ENCODE measurements around the gene ARHGEF10L. TPM values are rescaled to one million over a fixed set of nuclear protein-coding genes. Genes with fewer than 3 reads are reported as not detected.

The ARHGEF10L gene
- total RNA-seq, 1 donor from 2014 or later, result 33.1 TPM

DNA sequence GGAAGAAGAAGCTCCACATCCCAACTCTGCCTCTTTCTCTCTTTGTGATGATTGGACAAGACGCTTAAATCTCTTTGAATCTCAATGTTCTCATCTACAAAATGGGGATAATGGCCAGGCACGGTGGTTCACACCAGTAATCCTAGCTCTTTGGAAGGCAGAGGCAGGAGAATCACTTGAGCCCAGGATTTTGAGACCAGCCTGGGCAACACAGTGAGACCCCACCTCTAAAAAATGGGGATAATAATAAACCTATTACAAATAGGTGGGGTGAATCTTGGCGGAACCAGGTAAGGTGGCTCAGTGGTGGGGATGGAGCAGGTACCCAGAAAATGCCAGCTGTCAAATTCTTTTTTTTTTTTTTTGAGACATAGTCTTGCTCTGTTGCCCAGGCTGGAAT is 29.4 kb upstream of the ARHGEF10L start:
- Mint-ChIP-seq H3K9me3 (no peaks in the 10 kb centered on the region), H3K4me3 (no peak overlapping the region), H3K27me3 (ENCODE audit: low read depth) (no peaks in the 10 kb centered on the region), H3K27ac (no peak overlapping the region), H3K4me1 (peaks cover 4% of the 10 kb centered on the region), H3K36me3 (no peaks in the 10 kb centered on the region)
- no peak for DNase-seq (ENCODE audit: low spot score in 2 of 2, unreplicated experiment in 2 of 2)
- TF ChIP-seq, protein P1, sequence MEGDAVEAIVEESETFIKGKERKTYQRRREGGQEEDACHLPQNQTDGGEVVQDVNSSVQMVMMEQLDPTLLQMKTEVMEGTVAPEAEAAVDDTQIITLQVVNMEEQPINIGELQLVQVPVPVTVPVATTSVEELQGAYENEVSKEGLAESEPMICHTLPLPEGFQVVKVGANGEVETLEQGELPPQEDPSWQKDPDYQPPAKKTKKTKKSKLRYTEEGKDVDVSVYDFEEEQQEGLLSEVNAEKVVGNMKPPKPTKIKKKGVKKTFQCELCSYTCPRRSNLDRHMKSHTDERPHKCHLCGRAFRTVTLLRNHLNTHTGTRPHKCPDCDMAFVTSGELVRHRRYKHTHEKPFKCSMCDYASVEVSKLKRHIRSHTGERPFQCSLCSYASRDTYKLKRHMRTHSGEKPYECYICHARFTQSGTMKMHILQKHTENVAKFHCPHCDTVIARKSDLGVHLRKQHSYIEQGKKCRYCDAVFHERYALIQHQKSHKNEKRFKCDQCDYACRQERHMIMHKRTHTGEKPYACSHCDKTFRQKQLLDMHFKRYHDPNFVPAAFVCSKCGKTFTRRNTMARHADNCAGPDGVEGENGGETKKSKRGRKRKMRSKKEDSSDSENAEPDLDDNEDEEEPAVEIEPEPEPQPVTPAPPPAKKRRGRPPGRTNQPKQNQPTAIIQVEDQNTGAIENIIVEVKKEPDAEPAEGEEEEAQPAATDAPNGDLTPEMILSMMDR (IDR thresholded peaks at IDR 0.05; ENCODE audit: unreplicated experiment), result no peak

- Mint-ChIP-seq H3K36me3 (no peaks in the 10 kb centered on the region), H3K27me3 (ENCODE audit: low read depth) (no peaks in the 10 kb centered on the region), H3K4me3 (no peak overlapping the region), H3K27ac (no peak overlapping the region), H3K4me1 (peaks cover 4% of the 10 kb centered on the region), H3K9me3 (no peaks in the 10 kb centered on the region)
- TF ChIP-seq, protein P1 (IDR thresholded peaks at IDR 0.05; ENCODE audit: unreplicated experiment), result no peak
- DNase-seq (ENCODE audit: low spot score in 2 of 2, unreplicated experiment in 2 of 2), result no peak
Measured at GRCh38 chr1:17511188-17511587, 28.3 kb upstream of the ARHGEF10L start.

GRCh38 chr1:17513131-17513530 is 26.4 kb upstream of the ARHGEF10L start:
- Mint-ChIP-seq H3K4me3 (no peak overlapping the region), H3K27ac (no peak overlapping the region), H3K27me3 (ENCODE audit: low read depth) (no peaks in the 10 kb centered on the region), H3K36me3 (no peaks in the 10 kb centered on the region), H3K4me1 (peaks cover 4% of the 10 kb centered on the region), H3K9me3 (no peaks in the 10 kb centered on the region)
- DNase-seq (ENCODE audit: low spot score in 2 of 2, unreplicated experiment in 2 of 2), result no peak
- TF ChIP-seq, protein P1 (IDR thresholded peaks at IDR 0.05; ENCODE audit: unreplicated experiment), result no peak

GRCh38 chr1:17514776-17515175 is 24.7 kb upstream of the ARHGEF10L start:
- Mint-ChIP-seq H3K36me3 (no peaks in the 10 kb centered on the region), H3K4me1 (peaks cover 2% of the 10 kb centered on the region), H3K27ac (no peak overlapping the region), H3K27me3 (ENCODE audit: low read depth) (no peaks in the 10 kb centered on the region), H3K9me3 (no peaks in the 10 kb centered on the region), H3K4me3 (no peak overlapping the region)
- DNase-seq (ENCODE audit: low spot score in 2 of 2, unreplicated experiment in 2 of 2), result no peak
- TF ChIP-seq, protein P1 (IDR thresholded peaks at IDR 0.05; ENCODE audit: unreplicated experiment), result no peak

DNA sequence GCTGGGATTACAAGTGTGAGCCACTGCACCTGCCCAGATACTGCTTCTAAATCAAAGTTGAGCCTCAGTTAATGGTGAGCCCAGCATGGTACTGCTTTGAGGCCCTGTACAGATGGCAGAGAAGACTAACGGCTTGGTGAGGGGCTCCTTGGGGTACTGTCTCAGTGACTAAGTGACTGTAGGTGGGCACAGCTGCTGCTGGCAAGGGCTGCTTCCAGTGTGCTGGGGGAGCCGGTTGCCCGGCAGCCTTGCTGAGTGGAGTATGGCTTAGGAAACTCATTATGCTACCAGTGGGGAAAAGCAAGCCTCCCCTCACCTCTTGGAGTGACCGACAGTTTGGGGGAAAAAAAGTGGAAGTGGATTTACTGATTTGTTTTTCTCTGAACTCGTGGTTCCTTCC is 23.6 kb upstream of the ARHGEF10L start:
- Mint-ChIP-seq H3K27ac (no peak overlapping the region), H3K4me1 (peaks cover 8% of the 10 kb centered on the region), H3K36me3 (no peaks in the 10 kb centered on the region), H3K27me3 (ENCODE audit: low read depth) (peaks cover 1% of the 10 kb centered on the region), H3K9me3 (no peaks in the 10 kb centered on the region), H3K4me3 (no peak overlapping the region)
- TF ChIP-seq, protein P1 (IDR thresholded peaks at IDR 0.05; ENCODE audit: unreplicated experiment), result no peak
- DNase-seq (ENCODE audit: low spot score in 2 of 2, unreplicated experiment in 2 of 2), result no peak
